ENCODE results near the gene EEF1AKMT1. TPM values are rescaled to one million over a fixed set of nuclear protein-coding genes. Genes with fewer than 3 reads are reported as not detected.

EEF1AKMT1 gene
- total RNA-seq, 4 donors from 2014 or later, result 7.5 to 15.2 (median 10.3) TPM

DNA sequence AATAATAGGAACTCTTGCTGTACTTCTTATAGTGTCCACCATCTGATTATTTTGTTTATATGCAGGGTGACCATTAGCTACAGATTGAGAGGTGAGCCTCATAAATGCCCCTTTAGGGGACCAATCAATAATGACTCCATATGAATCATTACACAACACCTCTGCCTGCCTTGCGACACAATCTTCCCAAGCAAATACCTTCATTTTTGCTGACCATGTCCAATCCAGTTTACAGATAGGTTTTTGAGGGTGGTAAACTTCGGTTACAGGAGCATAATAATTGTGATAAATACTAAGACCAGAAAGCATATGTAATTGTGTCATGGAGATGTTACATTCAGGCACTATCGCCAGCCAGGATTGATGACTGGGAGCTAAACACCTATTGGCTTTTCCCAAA, 93.9 kb downstream of the EEF1AKMT1 start:
- no peaks in the 10 kb centered on the region for H3K9me3 ChIP-seq
- H3K4me3 ChIP-seq (replicated peaks in 1 of 3), result no peak overlapping the region
- no peaks in the 10 kb centered on the region for H3K27me3 ChIP-seq
- 63 to 85% methylated on average over 3 of the region's 3 CpGs for WGBS, 2 donors
- no peaks in the 10 kb centered on the region for H3K36me3 ChIP-seq
- no peak overlapping the region for H3K27ac ChIP-seq
- intact Hi-C loops (cut with DNase I), result no loop called here
- no peak for DNase-seq
- no peak for TF ChIP-seq POLR2A (IDR thresholded peaks at IDR 0.05)
- TF ChIP-seq, protein P1, sequence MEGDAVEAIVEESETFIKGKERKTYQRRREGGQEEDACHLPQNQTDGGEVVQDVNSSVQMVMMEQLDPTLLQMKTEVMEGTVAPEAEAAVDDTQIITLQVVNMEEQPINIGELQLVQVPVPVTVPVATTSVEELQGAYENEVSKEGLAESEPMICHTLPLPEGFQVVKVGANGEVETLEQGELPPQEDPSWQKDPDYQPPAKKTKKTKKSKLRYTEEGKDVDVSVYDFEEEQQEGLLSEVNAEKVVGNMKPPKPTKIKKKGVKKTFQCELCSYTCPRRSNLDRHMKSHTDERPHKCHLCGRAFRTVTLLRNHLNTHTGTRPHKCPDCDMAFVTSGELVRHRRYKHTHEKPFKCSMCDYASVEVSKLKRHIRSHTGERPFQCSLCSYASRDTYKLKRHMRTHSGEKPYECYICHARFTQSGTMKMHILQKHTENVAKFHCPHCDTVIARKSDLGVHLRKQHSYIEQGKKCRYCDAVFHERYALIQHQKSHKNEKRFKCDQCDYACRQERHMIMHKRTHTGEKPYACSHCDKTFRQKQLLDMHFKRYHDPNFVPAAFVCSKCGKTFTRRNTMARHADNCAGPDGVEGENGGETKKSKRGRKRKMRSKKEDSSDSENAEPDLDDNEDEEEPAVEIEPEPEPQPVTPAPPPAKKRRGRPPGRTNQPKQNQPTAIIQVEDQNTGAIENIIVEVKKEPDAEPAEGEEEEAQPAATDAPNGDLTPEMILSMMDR (IDR thresholded peaks at IDR 0.05), result no peak
- peaks cover 3 to 26% of the 10 kb centered on the region in 2 donors for H3K4me1 ChIP-seq

Other genes starting within 250 kb of the EEF1AKMT1 start
- gene CRYL1, start 248.1 kb downstream of the EEF1AKMT1 start, total RNA-seq, result 10 to 100 TPM; 33.1 to 53.8 (median 46.7) TPM
- gene IFT88, start 206.8 kb downstream of the EEF1AKMT1 start, total RNA-seq, result 10 to 100 TPM; 30.2 to 59.5 (median 42.2) TPM
- gene IL17D, start 70.3 kb downstream of the EEF1AKMT1 start, total RNA-seq, result 1 to 10 TPM; 2.7 to 6.5 (median 4.8) TPM
- gene XPO4, start 128.8 kb upstream of the EEF1AKMT1 start, total RNA-seq, result 10 to 100 TPM; 15.7 to 30.8 (median 29.1) TPM